ENCODE data around the gene GOLT1A.

- TF ChIP-seq POLR2A (IDR thresholded peaks at IDR 0.05) (no peak), CTCF (IDR thresholded peaks at IDR 0.05) (no peak)
These were observed 8.9 kb upstream of the GOLT1A start for GRCh38 chr1:204222764-204223055.
